Naive thymus-derived CD4-positive, alpha-beta T cell (primary cell): ENCODE measurements around the gene MAP3K14. TPM values are rescaled to one million over a fixed set of nuclear protein-coding genes. Genes with fewer than 3 reads are reported as not detected.

Source experiments
- ATAC-seq: fragments of 150-1000 bp; cut with Tn5 transposase; 2 replicates; pipeline ENCODE4 v1.10.0; 2021; ENCODE audit warnings: mild to moderate bottlenecking, moderate library complexity
- CTCF ChIA-PET: fragments of 350-600 bp; sonication (Branson Sonifier 250); formaldehyde crosslinking; loops from one replicate; lab custom pipeline; 2021; ENCODE audit warnings: antibody characterized with exemption; lab: Charles Lee
- POLR2A ChIA-PET: fragments of 350-600 bp; sonication (Branson Sonifier 250); formaldehyde crosslinking; loops from one replicate; lab custom pipeline; 2021; ENCODE audit warnings: antibody characterized with exemption, inconsistent platforms; lab: Charles Lee
- DNase-seq, 9 donors: peaks; one replicate each; pipeline versions ENCODE4 v3.0.0 to v3.0.0-alpha.2; 2020 to 2022; ENCODE audit warnings: mixed read lengths in 1 of 9
- H3K27ac ChIP-seq: one replicate; pipeline ENCODE4 v1.7.0; 2013; ENCODE audit warnings: mild to moderate bottlenecking, low read depth, low read length, moderate library complexity
- H3K27me3 ChIP-seq, 2 donors: one replicate each; pipeline ENCODE4 v1.7.0; 2013; ENCODE audit warnings: low read length in 2 of 2, mild to moderate bottlenecking in 2 of 2, moderate library complexity in 2 of 2; ENCODE audit not compliant: control insufficient read depth in 2 of 2, insufficient read depth in 2 of 2
- H3K36me3 ChIP-seq, 3 experiments: 1 replicate in 2 of 3; 2 replicates in 1 of 3; pipeline ENCODE4 v1.7.0; 2013; ENCODE audit warnings: low read length in 3 of 3, mild to moderate bottlenecking in 3 of 3, moderate library complexity in 1 of 3; ENCODE audit not compliant: insufficient read depth in 3 of 3, control insufficient read depth in 2 of 3
- H3K4me1 ChIP-seq, 2 donors: one replicate each; pipeline ENCODE4 v1.7.0; 2013; ENCODE audit warnings: low read length in 2 of 2, mild to moderate bottlenecking in 2 of 2, moderate library complexity in 1 of 2; ENCODE audit not compliant: control insufficient read depth in 2 of 2, insufficient read depth in 2 of 2
- H3K4me3 ChIP-seq: 2 replicates; pipeline ENCODE4 v1.7.0; 2013; ENCODE audit warnings: mild to moderate bottlenecking, low read length
- H3K9me3 ChIP-seq, 3 experiments: 1 replicate in 2 of 3; 2 replicates in 1 of 3; pipeline ENCODE4 v1.7.0; 2013; ENCODE audit warnings: low read length in 3 of 3; ENCODE audit not compliant: control insufficient read depth in 2 of 3
- H3K27ac Mint-ChIP-seq, 9 donors: one replicate each; pipeline ENCODE4 v1.8.0; 2020 to 2022; ENCODE audit warnings: mixed read lengths in 9 of 9, mild to moderate bottlenecking in 8 of 9, moderate library complexity in 5 of 9, inconsistent platforms in 2 of 9
- H3K27me3 Mint-ChIP-seq, 5 donors: one replicate each; pipeline ENCODE4 v1.8.0; 2021 to 2022; ENCODE audit warnings: mixed read lengths in 5 of 5, mild to moderate bottlenecking in 1 of 5
- H3K36me3 Mint-ChIP-seq, 5 donors: one replicate each; pipeline ENCODE4 v1.8.0; 2020 to 2022; ENCODE audit warnings: mixed read lengths in 5 of 5, mild to moderate bottlenecking in 3 of 5, inconsistent platforms in 1 of 5
- H3K4me1 Mint-ChIP-seq, 7 donors: one replicate each; pipeline ENCODE4 v1.8.0; 2020 to 2022; ENCODE audit warnings: mixed read lengths in 7 of 7, mild to moderate bottlenecking in 3 of 7, inconsistent platforms in 1 of 7
- H3K4me3 Mint-ChIP-seq, 10 donors: one replicate each; pipeline ENCODE4 v1.8.0; 2020 to 2022; ENCODE audit warnings: mild to moderate bottlenecking in 10 of 10, mixed read lengths in 10 of 10, moderate library complexity in 6 of 10, inconsistent platforms in 2 of 10
- H3K9me3 Mint-ChIP-seq, 11 donors: one replicate each; pipeline ENCODE4 v1.8.0; 2020 to 2022; ENCODE audit warnings: mixed read lengths in 11 of 11, mild to moderate bottlenecking in 4 of 11, inconsistent platforms in 1 of 11, moderate library complexity in 1 of 11
- intact Hi-C, 2 donors: fragments of 100-400 bp; cut with micrococcal nuclease; formaldehyde crosslinking; loops; one replicate each; pipeline ENCODE4 v1.15.1; 2023
- polyA plus RNA-seq, 2 donors: library from polyadenylated mRNA; unstranded; fragments of 300-500 nt; fragmentation: Illumina TruSeq; gene quantifications; one replicate each; pipeline ENCODE4 v1.2.3, GENCODE V29; 2021
- total RNA-seq, 6 experiments: library from RNA in 5 of 6; stranded (reverse) in 5 of 6; gene quantifications; 1 replicate in 5 of 6; 2 replicates in 1 of 6; pipeline ENCODE4 v1.2.3 and lab custom pipeline; 2021 to 2026

MAP3K14 gene
- total RNA-seq (10 to 100 TPM; 31.3 to 39.8 (median 34.1) TPM), polyA plus RNA-seq (10 to 100 TPM in 1 of 2 donors, 1 to 10 TPM in 1; 2.4 to 10.6 TPM), total RNA-seq (lab: John Stamatoyannopoulos, UW) (72.1 reads per million, percentile 78 among the genes with 10 or more reads in this experiment)

GRCh38 chr17:45316434-45317110 lies at the start of gene MAP3K14:
MAP3K14 (minus strand) TSS chr17:45317020; CDS start chr17:45290745, 26,275 bp downstream.
- H3K9me3 ChIP-seq, result no peaks in the 10 kb centered on the region
- peak within 1 kb of the TSS; percentile 93 for H3K27ac ChIP-seq
- ATAC-seq, result peak; percentile 35
- peak; percentile 50 to 73 (median 65) for DNase-seq
- CTCF ChIA-PET, result interaction anchor here (0.8 to 8.4 kb wide), 9 partner anchors 14 to 97 kb away, joined by 3 to 74 read pairs (median 4); no protein-coding TSS in a partner anchor
- peak within 1 kb of the TSS; percentile 81 to 97 (median 94) for H3K4me3 Mint-ChIP-seq
- H3K27me3 ChIP-seq, result no peaks in the 10 kb centered on the region
- intact Hi-C loops, result loop anchor here (1.0 to 10.0 kb wide), 22 partner anchors 9 to 1102 kb away; partner anchors contain the start of genes HEXIM1 (in 2 of the 2), HEXIM2 (in 2 of the 2), KANSL1 (in 2 of the 2) and ACBD4 (in 1 of the 2)
- POLR2A ChIA-PET, result interaction anchor here (0.6 to 5.1 kb wide), 31 partner anchors 9 to 255 kb away, joined by 3 to 44 read pairs (median 5); partner anchors contain the start of genes FMNL1, HEXIM1, HEXIM2 and NMT1
- peak within 1 kb of the TSS; percentile 90 to 99 (median 96) for H3K27ac Mint-ChIP-seq
- H3K4me1 ChIP-seq, result peaks cover 50 to 60% of the 10 kb centered on the region in 2 donors
- peaks cover 0 to 4% (median 0%) of the 10 kb centered on the region in 11 donors for H3K9me3 Mint-ChIP-seq
- H3K4me3 ChIP-seq, result peak within 1 kb of the TSS; percentile 80
- H3K27me3 Mint-ChIP-seq, result peaks cover 0 to 4% (median 0%) of the 10 kb centered on the region in 5 donors
- peaks cover 0 to 26% (median 0%) of the 10 kb centered on the region in 5 donors for H3K36me3 Mint-ChIP-seq
- peaks cover 62 to 89% (median 80%) of the 10 kb centered on the region in 7 donors for H3K4me1 Mint-ChIP-seq
- H3K36me3 ChIP-seq, result no peaks in the 10 kb centered on the region

- ATAC-seq (no peak), DNase-seq (no peak)
- intact Hi-C loops, result no loop called here
- peak overlapping the region in 1 of 10 donors; percentile 12 for H3K4me3 Mint-ChIP-seq
- Histone ChIP-seq H3K4me1 (no peaks in the 10 kb centered on the region), H3K4me3 (no peak overlapping the region), H3K27me3 (no peaks in the 10 kb centered on the region), H3K27ac (no peak overlapping the region), H3K36me3 (no peaks in the 10 kb centered on the region), H3K9me3 (no peaks in the 10 kb centered on the region)
- no peaks in the 10 kb centered on the region for H3K36me3 Mint-ChIP-seq
- peak overlapping the region in 1 of 9 donors; percentile 46 for H3K27ac Mint-ChIP-seq
- peaks cover 0 to 5% (median 3%) of the 10 kb centered on the region in 7 donors for H3K4me1 Mint-ChIP-seq
- CTCF ChIA-PET, result no interaction called here
- POLR2A ChIA-PET, result no interaction called here
- peaks cover 0 to 36% (median 22%) of the 10 kb centered on the region in 5 donors for H3K27me3 Mint-ChIP-seq
- H3K9me3 Mint-ChIP-seq, result peaks cover 0 to 5% (median 0%) of the 10 kb centered on the region in 11 donors
Measured at GRCh38 chr17:45366049-45366448, 49.2 kb upstream of the MAP3K14 start.

GRCh38 chr17:45364531-45365390 lies 47.9 kb upstream of the MAP3K14 start:
- Mint-ChIP-seq H3K36me3 (no peaks in the 10 kb centered on the region), H3K9me3 (peaks cover 0 to 5% (median 0%) of the 10 kb centered on the region in 11 donors), H3K4me3 (no peak overlapping the region), H3K27me3 (peaks cover 0 to 35% (median 17%) of the 10 kb centered on the region in 5 donors), H3K4me1 (no peaks in the 10 kb centered on the region), H3K27ac (no peak overlapping the region)
- intact Hi-C loops, result no loop called here
- Histone ChIP-seq H3K27ac (no peak overlapping the region), H3K36me3 (no peaks in the 10 kb centered on the region), H3K4me3 (no peak overlapping the region), H3K27me3 (no peaks in the 10 kb centered on the region), H3K4me1 (no peaks in the 10 kb centered on the region), H3K9me3 (no peaks in the 10 kb centered on the region)
- DNase-seq (no peak), ATAC-seq (no peak)
- CTCF ChIA-PET, result no interaction called here
- POLR2A ChIA-PET, result no interaction called here

- Mint-ChIP-seq H3K36me3 (no peaks in the 10 kb centered on the region), H3K4me3 (no peak overlapping the region), H3K27me3 (peaks cover 0 to 27% (median 17%) of the 10 kb centered on the region in 5 donors), H3K9me3 (peaks cover 0 to 5% (median 0%) of the 10 kb centered on the region in 11 donors), H3K4me1 (no peaks in the 10 kb centered on the region), H3K27ac (no peak overlapping the region)
- Histone ChIP-seq H3K27me3 (no peaks in the 10 kb centered on the region), H3K4me1 (no peaks in the 10 kb centered on the region), H3K36me3 (no peaks in the 10 kb centered on the region), H3K27ac (no peak overlapping the region), H3K9me3 (no peaks in the 10 kb centered on the region), H3K4me3 (no peak overlapping the region)
- intact Hi-C loops, result no loop called here
- ATAC-seq, result no peak
- POLR2A ChIA-PET, result no interaction called here
- DNase-seq, result no peak
- CTCF ChIA-PET, result no interaction called here
Measured at GRCh38 chr17:45363498-45363897, 46.7 kb upstream of the MAP3K14 start.

- H3K9me3 Mint-ChIP-seq, result peaks cover 0 to 5% (median 0%) of the 10 kb centered on the region in 11 donors
- H3K27ac ChIP-seq, result no peak overlapping the region
- DNase-seq, result no peak
- intact Hi-C loops, result no loop called here
- POLR2A ChIA-PET, result no interaction called here
- H3K36me3 Mint-ChIP-seq, result no peaks in the 10 kb centered on the region
- H3K4me1 ChIP-seq, result no peaks in the 10 kb centered on the region
- ATAC-seq, result no peak
- H3K36me3 ChIP-seq, result no peaks in the 10 kb centered on the region
- peaks cover 0 to 26% (median 17%) of the 10 kb centered on the region in 5 donors for H3K27me3 Mint-ChIP-seq
- H3K4me1 Mint-ChIP-seq, result no peaks in the 10 kb centered on the region
- no peaks in the 10 kb centered on the region for H3K9me3 ChIP-seq
- H3K4me3 ChIP-seq, result no peak overlapping the region
- H3K27me3 ChIP-seq, result no peaks in the 10 kb centered on the region
- H3K27ac Mint-ChIP-seq, result no peak overlapping the region
- no peak overlapping the region for H3K4me3 Mint-ChIP-seq
- CTCF ChIA-PET, result no interaction called here
Measured at GRCh38 chr17:45361976-45362375, 45.2 kb upstream of the MAP3K14 start.

GRCh38 chr17:45361451-45361850 lies 44.6 kb upstream of the MAP3K14 start:
- POLR2A ChIA-PET, result no interaction called here
- intact Hi-C loops, result no loop called here
- H3K27ac Mint-ChIP-seq, result no peak overlapping the region
- no peaks in the 10 kb centered on the region for H3K36me3 ChIP-seq
- no peaks in the 10 kb centered on the region for H3K27me3 ChIP-seq
- ATAC-seq, result no peak
- no peak overlapping the region for H3K4me3 ChIP-seq
- CTCF ChIA-PET, result interaction anchor here (0.5 to 0.7 kb wide), 2 partner anchors 569 to 1014 kb away, joined by 3 read pairs; no protein-coding TSS in a partner anchor
- no peaks in the 10 kb centered on the region for H3K9me3 ChIP-seq
- peaks cover 0 to 25% (median 17%) of the 10 kb centered on the region in 5 donors for H3K27me3 Mint-ChIP-seq
- H3K27ac ChIP-seq, result no peak overlapping the region
- H3K4me3 Mint-ChIP-seq, result no peak overlapping the region
- no peaks in the 10 kb centered on the region for H3K4me1 Mint-ChIP-seq
- H3K36me3 Mint-ChIP-seq, result no peaks in the 10 kb centered on the region
- no peaks in the 10 kb centered on the region for H3K4me1 ChIP-seq
- DNase-seq, result no peak
- H3K9me3 Mint-ChIP-seq, result peaks cover 0 to 5% (median 0%) of the 10 kb centered on the region in 11 donors
